ENCODE results near the gene CXXC1.
"Not testable (repeated sequence)": the region's sequence is repeated elsewhere in the genome, so short reads cannot be mapped to it uniquely, and the experiment has no call there.

Gene CXXC1

GRCh38 chr18:50297621-50298442 is 10.3 kb upstream of the CXXC1 start:
- peak in 1 of 2 experiments; percentile 31 for DNase-seq (ENCODE audit: low read depth in 2 of 2)

GRCh38 chr18:50293039-50293438 is 5.5 kb upstream of the CXXC1 start:
- DNase-seq (ENCODE audit: low read depth in 2 of 2), result no peak

GRCh38 chr18:50289108-50289443 is 1.6 kb upstream of the CXXC1 start:
- DNase-seq (ENCODE audit: low read depth in 2 of 2), result no peak

- DNase-seq (ENCODE audit: low read depth in 2 of 2), result not testable (repeated sequence)
Observed at GRCh38 chr18:50288348-50289107, 1.0 kb upstream of the CXXC1 start.

GRCh38 chr18:50287028-50287440 is 458 bp downstream of the CXXC1 start:
- DNase-seq (ENCODE audit: low read depth in 2 of 2), result no peak

- no peak for DNase-seq (ENCODE audit: low read depth in 2 of 2)
Observed at GRCh38 chr18:50286391-50287027, 983 bp downstream of the CXXC1 start.

- DNase-seq (ENCODE audit: low read depth in 2 of 2), result no peak
Observed at GRCh38 chr18:50285631-50286321, 1.7 kb downstream of the CXXC1 start.

- no peak for DNase-seq (ENCODE audit: low read depth in 2 of 2)
Observed at GRCh38 chr18:50285071-50285470, 2.4 kb downstream of the CXXC1 start.

GRCh38 chr18:50284255-50284885 is 3.1 kb downstream of the CXXC1 start:
- no peak for DNase-seq (ENCODE audit: low read depth in 2 of 2)

GRCh38 chr18:50283469-50284209 is 3.9 kb downstream of the CXXC1 start:
- DNase-seq (ENCODE audit: low read depth in 2 of 2), result no peak

- no peak for DNase-seq (ENCODE audit: low read depth in 2 of 2)
Observed at GRCh38 chr18:50282521-50283335, 4.8 kb downstream of the CXXC1 start.

GRCh38 chr18:50281972-50282520 is 5.4 kb downstream of the CXXC1 start:
- no peak for DNase-seq (ENCODE audit: low read depth in 2 of 2)

- DNase-seq (ENCODE audit: low read depth in 2 of 2), result peak; percentile 98
Observed at GRCh38 chr18:50281295-50281971, 6.1 kb downstream of the CXXC1 start, which contains the start of gene MBD1. TSS of gene MBD1 (minus strand) at chr18:50281523. CDS start at chr18:50279992, 1,531 bp downstream.

- DNase-seq (ENCODE audit: low read depth in 2 of 2), result no peak
Observed at GRCh38 chr18:50280707-50281294, 6.7 kb downstream of the CXXC1 start.

GRCh38 chr18:50279752-50280151 is 7.7 kb downstream of the CXXC1 start:
- no peak for DNase-seq (ENCODE audit: low read depth in 2 of 2)

GRCh38 chr18:50277942-50278341 is 9.6 kb downstream of the CXXC1 start:
- no peak for DNase-seq (ENCODE audit: low read depth in 2 of 2)

- DNase-seq (ENCODE audit: low read depth in 2 of 2), result no peak
Observed at GRCh38 chr18:50276452-50276851, 11.0 kb downstream of the CXXC1 start.

- DNase-seq (ENCODE audit: low read depth in 2 of 2), result no peak
Observed at GRCh38 chr18:50275503-50276036, 11.9 kb downstream of the CXXC1 start.
